GM21717 (cell line): ENCODE data around the gene UQCR11.

ENCODE experiments used
- ATAC-seq: cut with Tn5 transposase; IDR thresholded peaks from one replicate; pipeline ENCODE4 v1.9.1; 2021; ENCODE audit warnings: mild to moderate bottlenecking, moderate library complexity; ENCODE audit not compliant: unreplicated experiment

Gene UQCR11

GRCh38 chr19:1636325-1637236 is 31.3 kb upstream of the UQCR11 start:
- ATAC-seq, result no peak

- no peak for ATAC-seq
These were observed 29.6 kb upstream of the UQCR11 start for GRCh38 chr19:1634938-1635243.

- no peak for ATAC-seq
These were observed 29.1 kb upstream of the UQCR11 start for GRCh38 chr19:1634242-1634937.

GRCh38 chr19:1633269-1633826 is 28.1 kb upstream of the UQCR11 start:
- ATAC-seq, result no peak

- ATAC-seq, result no peak
These were observed 27.4 kb upstream of the UQCR11 start for GRCh38 chr19:1632462-1633268.

- ATAC-seq, result no peak
These were observed 26.4 kb upstream of the UQCR11 start for GRCh38 chr19:1631557-1632100.

- ATAC-seq, result no peak
These were observed 25.5 kb upstream of the UQCR11 start for GRCh38 chr19:1630811-1631210.

- ATAC-seq, result no peak
These were observed 24.8 kb upstream of the UQCR11 start for GRCh38 chr19:1630012-1630411.

- no peak for ATAC-seq
These were observed 24.1 kb upstream of the UQCR11 start for GRCh38 chr19:1629256-1629808.

GRCh38 chr19:1627194-1627593 is 21.9 kb upstream of the UQCR11 start:
- no peak for ATAC-seq

GRCh38 chr19:1626417-1627010 is 21.3 kb upstream of the UQCR11 start:
- no peak for ATAC-seq

- no peak for ATAC-seq
These were observed 19.2 kb upstream of the UQCR11 start for GRCh38 chr19:1624458-1624857.

GRCh38 chr19:1622541-1622940 is 17.3 kb upstream of the UQCR11 start:
- no peak for ATAC-seq

- ATAC-seq, result no peak
These were observed 16.7 kb upstream of the UQCR11 start for GRCh38 chr19:1622007-1622406.

- ATAC-seq, result no peak
These were observed 16.3 kb upstream of the UQCR11 start for GRCh38 chr19:1621574-1621973.

- no peak for ATAC-seq
These were observed 15.8 kb upstream of the UQCR11 start for GRCh38 chr19:1621021-1621420.

GRCh38 chr19:1620502-1620901 is 15.2 kb upstream of the UQCR11 start:
- ATAC-seq, result no peak

GRCh38 chr19:1619703-1620102 is 14.4 kb upstream of the UQCR11 start:
- ATAC-seq, result no peak

GRCh38 chr19:1619094-1619439 is 13.8 kb upstream of the UQCR11 start:
- ATAC-seq, result no peak
